T-helper 9 cell (primary cell): ENCODE data around the gene ARHGAP26.

Experiments used
- DNase-seq: peaks from one replicate; pipeline ENCODE4 v3.0.0-alpha.2; 2020

ARHGAP26 gene

DNA sequence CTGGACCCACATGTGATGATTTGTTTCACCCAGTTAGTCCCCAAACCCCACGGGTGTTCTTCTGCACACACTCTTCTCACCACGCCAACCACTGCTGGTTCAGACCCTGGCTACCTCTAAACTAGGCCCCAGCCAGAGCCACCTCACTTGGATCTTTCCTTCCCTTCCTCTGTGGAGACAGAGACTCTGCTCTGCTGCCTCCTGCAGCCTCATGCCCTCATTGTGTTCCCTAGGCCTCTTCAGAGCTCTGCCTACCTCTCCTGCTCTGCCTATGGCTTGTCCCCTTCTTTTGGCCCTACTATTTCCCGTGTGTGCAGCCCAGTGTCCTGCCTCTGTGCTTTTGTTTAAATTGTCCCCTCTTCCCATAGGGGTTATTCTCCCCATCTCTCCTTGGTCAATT, 79.7 kb downstream of the ARHGAP26 start:
- DNase-seq = no peak

GRCh38 chr5:142851731-142852130, 81.6 kb downstream of the ARHGAP26 start:
- DNase-seq = no peak

DNA sequence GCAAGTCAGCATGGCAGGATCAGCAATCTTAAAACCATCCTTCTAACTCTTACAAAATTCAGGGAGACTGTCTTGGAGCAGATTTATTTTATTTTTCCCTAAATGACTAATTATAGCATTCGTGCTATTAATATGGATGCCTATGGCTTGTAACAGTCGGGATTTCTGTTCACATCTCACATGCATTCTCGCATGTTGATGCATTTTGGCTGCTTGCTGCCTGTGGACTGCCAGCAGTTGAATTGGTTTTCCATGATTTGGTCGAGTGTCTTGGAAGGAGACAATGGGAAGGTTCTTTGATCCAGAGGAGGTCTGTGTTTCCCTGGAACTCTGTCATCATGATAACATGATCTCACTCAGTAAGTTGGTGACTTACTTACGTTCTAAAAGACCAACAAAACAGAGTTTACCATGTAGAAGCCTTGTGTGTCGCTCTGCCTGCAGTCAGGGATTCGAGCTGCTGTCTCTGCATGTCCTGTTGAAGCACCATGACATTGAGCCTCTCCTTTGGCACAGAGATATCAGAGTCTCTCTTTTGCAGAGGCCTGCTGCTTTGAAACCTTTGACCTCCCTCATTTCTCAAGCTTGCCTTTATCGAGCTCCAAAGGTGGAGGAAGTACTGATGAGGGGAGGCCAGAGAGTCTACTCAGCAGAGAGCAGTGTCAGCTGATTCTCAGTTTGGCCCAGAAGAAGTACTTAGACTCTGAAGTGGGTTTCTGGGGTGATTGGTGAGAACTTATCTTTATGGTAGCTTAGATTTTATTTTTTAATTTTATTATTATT, 82.4 kb downstream of the ARHGAP26 start:
- no peak for DNase-seq

GRCh38 chr5:142853682-142854081, 83.5 kb downstream of the ARHGAP26 start:
- no peak for DNase-seq

DNA sequence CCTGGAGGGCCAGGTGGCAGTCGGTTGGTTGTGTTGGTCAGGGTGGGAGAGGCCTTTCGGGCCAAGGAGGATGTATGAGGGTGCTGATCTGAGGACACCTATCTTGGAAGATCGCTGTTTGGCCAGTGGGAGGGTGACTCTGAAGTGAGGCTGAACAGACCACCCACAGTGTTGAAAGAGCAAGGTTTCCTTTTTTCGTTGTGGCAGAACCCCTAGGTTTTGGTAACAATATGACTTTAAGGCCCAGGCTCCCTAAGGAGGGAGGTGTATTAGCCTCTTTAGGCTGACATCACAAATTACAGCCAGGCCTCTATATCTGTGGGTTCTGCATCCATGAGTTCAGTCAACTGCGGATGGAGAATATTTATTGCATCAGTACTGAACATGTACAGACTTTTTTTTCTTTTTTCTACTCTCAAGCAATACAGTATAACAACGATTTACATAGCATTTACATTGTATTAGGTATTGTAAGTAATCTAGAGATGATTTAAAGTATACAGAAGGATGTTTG, 86.1 kb downstream of the ARHGAP26 start:
- DNase-seq = no peak

GRCh38 chr5:142857405-142857804, 87.2 kb downstream of the ARHGAP26 start:
- DNase-seq = no peak

- DNase-seq = no peak
Measured at GRCh38 chr5:142859037-142859436, 88.9 kb downstream of the ARHGAP26 start.

GRCh38 chr5:142860270-142860669, 90.1 kb downstream of the ARHGAP26 start:
- DNase-seq = no peak

GRCh38 chr5:142861011-142861410, 90.8 kb downstream of the ARHGAP26 start:
- no peak for DNase-seq

DNA sequence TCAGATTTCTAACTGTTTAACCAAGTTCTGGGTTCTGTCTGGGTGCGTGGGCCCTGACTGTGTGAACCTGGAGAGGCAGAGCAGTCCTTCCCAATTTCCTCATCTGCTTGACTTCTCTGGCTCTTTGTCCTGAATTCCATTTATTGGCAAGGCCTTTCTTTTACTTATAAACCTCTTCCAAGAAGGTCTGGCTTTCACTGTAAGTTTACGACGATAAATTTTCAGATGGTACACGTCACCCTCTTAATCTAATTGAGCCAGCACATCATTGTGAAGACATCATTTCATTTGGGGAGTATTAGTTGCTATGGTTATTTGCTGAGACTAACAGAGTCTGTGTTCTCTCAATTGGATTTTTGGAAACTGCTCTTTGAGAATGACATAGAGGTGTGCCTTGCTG, 92.4 kb downstream of the ARHGAP26 start:
- DNase-seq = no peak

DNA sequence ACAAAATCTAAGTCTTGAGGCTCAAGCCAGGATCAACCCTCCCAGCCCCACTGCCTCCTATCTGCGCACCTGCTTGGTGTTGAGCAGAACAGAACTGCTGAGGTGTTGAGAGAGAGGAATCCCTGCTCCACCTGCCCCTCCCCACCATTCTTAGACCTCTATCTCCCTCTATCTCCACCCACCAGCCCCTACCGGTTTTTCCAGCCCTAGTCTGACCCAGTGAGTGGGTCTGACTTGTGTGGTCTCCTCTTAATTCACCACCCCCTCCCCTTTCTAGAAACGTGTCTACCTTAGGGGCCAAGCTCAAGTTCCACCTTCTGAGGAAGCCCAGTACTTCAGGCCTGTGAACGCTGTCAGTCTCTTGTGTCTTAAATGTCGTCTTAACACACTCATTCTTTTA, 93.7 kb downstream of the ARHGAP26 start:
- DNase-seq = no peak

- no peak for DNase-seq
Measured at GRCh38 chr5:142864290-142865260, 94.4 kb downstream of the ARHGAP26 start.

DNA sequence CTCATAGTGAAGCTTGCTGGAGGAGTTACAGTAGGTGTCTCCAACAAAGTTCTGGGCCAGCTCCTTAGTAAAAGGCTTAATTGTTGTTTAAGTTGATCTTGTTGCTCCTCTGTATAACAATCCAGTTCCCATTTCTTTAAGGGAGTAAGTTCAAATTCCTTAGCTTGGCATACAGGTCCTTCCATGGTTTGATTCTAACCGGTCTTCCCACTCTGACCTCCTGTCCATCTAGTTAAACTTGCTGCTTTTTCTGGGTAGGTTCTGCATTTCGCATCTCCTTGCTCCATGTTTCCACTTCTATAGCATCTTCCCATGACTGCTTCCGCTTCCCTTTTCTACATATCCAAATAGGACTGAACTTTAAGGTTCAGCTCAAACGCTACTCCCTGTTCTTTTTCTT, 95.5 kb downstream of the ARHGAP26 start:
- DNase-seq = no peak

DNA sequence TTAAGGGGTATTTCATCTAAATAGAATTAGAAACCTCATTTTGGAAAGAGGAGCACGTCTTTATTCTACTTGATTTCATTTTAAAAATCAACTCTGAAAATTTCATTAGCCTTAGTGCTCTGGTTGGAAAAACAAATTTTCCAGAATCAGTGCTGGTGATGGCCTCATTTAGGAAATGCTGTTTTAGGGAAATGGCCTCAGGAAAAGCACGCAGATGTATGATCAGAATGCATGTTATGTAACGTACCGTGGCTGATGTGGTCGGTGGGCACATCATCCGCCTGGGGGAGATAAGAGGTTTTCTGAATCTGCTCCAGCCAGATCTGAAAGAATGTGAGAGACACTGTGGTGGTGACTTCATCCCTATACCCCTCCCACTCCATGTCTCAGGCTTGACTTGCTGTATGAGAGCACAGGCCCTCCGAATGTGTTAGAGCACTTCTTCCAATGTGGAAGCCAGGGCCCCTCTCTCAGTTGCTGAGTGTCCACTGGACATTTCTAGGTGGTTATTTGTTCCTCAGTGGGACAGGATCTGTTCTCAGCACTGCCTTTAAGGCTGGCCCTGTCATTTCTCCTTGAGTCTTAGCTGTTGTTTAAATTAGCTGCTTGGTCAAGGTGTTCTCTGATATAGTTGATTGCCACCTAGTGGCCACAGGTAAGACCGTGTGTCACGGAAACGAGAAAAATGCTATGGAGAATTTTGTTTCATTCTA, 96.5 kb downstream of the ARHGAP26 start:
- DNase-seq = no peak

- DNase-seq = no peak
Measured at GRCh38 chr5:142869886-142870285, 99.7 kb downstream of the ARHGAP26 start.

- no peak for DNase-seq
Measured at GRCh38 chr5:142870532-142871362, 100.6 kb downstream of the ARHGAP26 start.

DNA sequence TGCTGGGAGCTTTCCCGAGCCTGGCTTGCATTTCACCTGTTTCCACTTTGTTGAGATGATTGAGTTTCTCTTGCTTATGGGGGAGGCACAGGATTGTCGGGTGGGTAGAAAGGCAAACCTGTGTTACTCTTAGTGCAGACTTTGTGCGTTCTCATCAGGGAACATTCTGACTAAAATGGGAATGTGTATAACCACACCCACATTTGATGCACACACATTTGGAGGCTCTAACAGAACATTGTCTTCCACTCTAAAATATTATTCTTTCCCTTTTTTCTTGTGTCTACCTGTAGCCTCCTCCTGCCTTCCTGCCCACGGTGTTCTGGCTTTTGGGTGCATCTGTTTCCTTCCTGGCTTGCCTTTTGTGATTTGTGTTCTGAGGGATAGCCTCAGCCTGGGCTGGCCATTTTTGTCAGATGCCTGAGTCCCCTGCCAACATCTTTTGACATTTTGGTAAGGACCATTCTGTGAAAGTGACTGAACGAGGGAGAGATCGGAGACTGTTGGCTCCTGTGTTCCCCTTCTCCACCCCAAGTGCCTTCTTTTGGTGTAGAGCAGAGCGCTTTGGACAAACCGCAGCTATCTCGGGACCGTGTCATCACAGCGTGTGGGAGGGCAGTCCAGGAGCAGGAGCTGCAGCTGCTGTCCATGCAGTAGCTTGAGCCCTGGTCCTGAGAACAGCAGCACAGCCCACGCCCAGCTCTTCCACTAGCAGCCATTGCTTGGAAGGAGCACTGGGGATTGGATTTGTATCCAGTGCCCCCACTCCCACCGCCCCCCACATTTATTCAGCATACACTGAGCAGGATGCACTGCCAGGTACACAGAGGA, 101.4 kb downstream of the ARHGAP26 start:
- DNase-seq = no peak

DNA sequence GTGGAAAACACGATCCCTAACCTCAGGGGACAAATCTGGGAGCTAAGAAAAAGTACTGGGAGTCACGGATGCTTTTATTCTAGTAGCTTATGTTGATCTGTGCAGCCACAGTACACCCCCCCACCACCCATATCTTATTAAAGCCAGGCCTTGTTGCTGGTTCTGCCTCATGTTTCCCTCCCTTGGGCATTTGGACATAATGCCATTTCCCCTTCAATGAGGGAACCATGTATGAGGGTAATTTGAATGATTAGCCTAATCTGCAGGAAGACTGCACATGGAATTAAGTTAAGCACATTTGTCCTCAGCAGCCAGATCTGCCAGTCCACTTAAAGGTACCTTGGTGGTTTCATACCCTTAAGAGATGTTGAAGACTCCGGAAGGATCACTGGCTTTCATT, 102.0 kb downstream of the ARHGAP26 start:
- no peak for DNase-seq

DNA sequence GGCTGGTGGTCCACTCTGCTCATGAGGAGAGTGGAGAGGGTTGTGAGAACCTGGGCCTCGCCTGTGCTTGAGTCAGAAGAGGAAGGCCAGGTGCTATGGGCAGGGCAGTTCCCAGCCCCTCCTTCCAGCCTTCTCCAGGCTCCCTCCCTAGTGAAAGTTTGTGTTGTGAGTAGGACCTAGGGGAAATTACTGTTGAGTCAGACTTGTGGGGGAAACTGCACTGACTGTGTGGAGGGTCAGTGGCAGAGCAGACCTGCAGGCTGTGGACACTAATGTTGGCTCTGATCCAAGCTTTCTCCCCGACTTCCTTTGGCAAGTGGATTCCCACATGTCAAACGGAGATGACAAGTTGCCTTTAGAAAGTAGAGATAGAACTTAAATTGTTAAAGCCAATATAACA, 102.6 kb downstream of the ARHGAP26 start:
- DNase-seq = no peak

DNA sequence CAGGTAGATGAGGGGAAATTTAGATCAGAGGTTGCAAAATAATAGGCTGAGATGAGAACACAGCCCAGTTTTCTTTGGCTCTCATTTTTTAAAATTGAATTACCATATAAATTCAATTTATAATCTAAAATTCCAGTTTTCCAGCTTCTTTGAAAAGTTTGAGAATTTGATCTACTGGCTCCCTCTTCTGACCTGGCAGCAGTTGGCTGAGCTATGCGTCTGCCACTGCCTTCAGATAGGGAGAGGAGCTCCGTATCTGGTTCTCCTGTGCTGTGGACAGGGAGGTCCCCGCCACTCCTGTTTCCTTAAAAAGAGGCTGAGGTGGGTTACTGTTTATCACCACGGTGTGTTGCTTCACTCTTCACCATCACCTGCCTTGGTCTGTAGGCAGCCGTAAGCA, 103.7 kb downstream of the ARHGAP26 start:
- no peak for DNase-seq

DNA sequence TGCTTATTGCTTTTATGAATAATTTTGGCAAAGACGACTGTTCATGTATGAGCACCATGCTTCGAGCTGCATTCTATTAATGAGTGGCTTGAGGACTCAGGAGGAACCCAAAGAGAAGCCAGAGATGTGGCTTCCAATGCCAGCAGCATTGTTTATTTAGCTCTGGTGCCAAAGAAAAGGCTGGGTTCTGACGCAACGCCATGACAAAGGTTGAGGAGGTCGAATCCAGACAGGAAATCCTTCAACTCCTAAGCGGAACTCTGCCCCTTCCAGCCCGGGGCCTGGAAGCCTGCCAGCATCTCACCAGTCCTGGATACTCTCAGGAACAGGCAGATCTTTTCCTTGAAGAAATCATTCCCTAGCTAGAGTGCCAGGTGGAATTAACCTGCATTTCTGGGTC, 104.4 kb downstream of the ARHGAP26 start:
- no peak for DNase-seq
